Vagina (tissue), 2 donors: ENCODE results near the gene PCDHGA3. TPM values are rescaled to one million over a fixed set of nuclear protein-coding genes. Genes with fewer than 3 reads are reported as not detected.
"Not testable (repeated sequence)": the region's sequence is repeated elsewhere in the genome, so short reads cannot be mapped to it uniquely, and the experiment has no call there.

ENCODE experiments used
- DNase-seq, 2 donors: peaks; one replicate each; pipeline ENCODE4 v3.0.0-alpha.2; 2017; ENCODE audit errors: extremely low spot score in 2 of 2
- H3K27ac ChIP-seq: fragments of 200-600 bp; sonication (generic); one replicate; pipeline ENCODE4 v1.5.1; 2019
- H3K27me3 ChIP-seq: fragments of 200-600 bp; sonication (generic); one replicate; pipeline ENCODE4 v1.5.1; 2019
- H3K36me3 ChIP-seq, 2 donors: fragments of 200-600 bp; sonication (generic); one replicate each; pipeline ENCODE4 v1.5.1; 2017 to 2019
- H3K4me1 ChIP-seq: fragments of 200-600 bp; sonication (generic); one replicate; pipeline ENCODE4 v1.5.1; 2019
- H3K4me3 ChIP-seq, 2 donors: fragments of 200-600 bp; sonication (generic); 1 replicate in 1 of 2; 2 replicates in 1 of 2; pipeline ENCODE4 v1.5.1; 2016 to 2019
- H3K9me3 ChIP-seq: fragments of 200-600 bp; sonication (generic); one replicate; pipeline ENCODE4 v1.5.1; 2019
- POLR2A ChIP-seq, 2 donors: fragments of 450-650 bp; IDR thresholded peaks; one replicate each; pipeline ENCODE4 v1.6.1; 2017; ENCODE audit warnings: antibody characterized with exemption in 2 of 2, mild to moderate bottlenecking in 2 of 2, moderate library complexity in 2 of 2
- POLR2AphosphoS5 ChIP-seq, 2 donors: sonication (generic); formaldehyde crosslinking; IDR thresholded peaks; one replicate each; pipeline ENCODE4 v1.9.0; 2017; ENCODE audit warnings: antibody characterized with exemption in 2 of 2, mild to moderate bottlenecking in 2 of 2, low read depth in 1 of 2; ENCODE audit not compliant: insufficient read depth in 1 of 2
- intact Hi-C: fragments of 100-400 bp; cut with DNase I; formaldehyde crosslinking; loops from one replicate; pipeline ENCODE4 v1.15.1; 2023
- total RNA-seq: library from RNA; depleted of rRNA; stranded (reverse); fragments of >200 nt; gene quantifications from one replicate; pipeline ENCODE4 v1.2.3, GENCODE V29; 2016
- TF ChIP-seq, protein P1 (sequence below), 3 experiments: fragments of 450-650 bp in 2 of 3; fragments of 200-600 bp in 1 of 3; sonication (generic) in 1 of 3; IDR thresholded peaks; one replicate each; pipeline ENCODE4 v1.5.1; 2017 to 2019; ENCODE audit warnings: antibody characterized with exemption in 3 of 3, mild to moderate bottlenecking in 2 of 3, moderate library complexity in 2 of 3

Gene PCDHGA3
- total RNA-seq, 1 donor from 2014 or later = 3.4 TPM

DNA sequence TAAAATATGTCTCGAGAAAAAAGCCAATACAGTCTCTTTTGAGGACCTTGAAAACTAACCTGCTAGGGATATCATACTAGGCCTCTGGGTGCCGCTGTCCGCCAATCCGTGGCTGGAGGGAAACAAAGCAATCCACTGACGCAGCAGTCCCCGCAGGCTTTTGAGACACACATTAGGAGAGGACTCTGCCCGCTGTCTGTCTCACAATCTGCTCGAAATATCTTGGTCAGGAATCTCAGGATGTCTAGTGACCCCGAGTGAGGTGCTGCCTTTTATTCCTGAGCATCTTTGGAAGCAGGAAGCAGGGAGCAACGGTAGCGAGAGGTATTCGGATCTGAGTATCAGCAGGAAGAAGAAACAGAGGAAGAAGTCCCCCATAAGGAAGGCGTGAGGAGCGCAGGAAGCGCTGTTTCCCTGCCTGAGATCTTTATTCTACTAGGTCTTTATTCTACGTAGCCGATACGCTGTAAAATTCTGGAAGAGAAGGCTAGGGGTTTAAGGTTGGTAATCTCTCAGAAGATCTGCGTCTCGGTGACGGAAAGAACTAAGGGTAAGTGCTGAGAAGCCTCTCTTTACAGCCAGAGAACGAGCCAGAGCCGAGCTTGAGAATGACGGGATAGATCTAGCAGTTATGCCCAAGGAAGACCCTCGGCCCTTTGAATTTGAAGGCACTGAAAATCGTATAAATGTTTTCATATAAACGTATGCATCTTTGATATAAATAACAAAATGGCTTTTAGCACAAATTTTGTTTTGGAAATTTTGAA lies 17.4 kb upstream of the PCDHGA3 start:
- DNase-seq = no peak

DNA sequence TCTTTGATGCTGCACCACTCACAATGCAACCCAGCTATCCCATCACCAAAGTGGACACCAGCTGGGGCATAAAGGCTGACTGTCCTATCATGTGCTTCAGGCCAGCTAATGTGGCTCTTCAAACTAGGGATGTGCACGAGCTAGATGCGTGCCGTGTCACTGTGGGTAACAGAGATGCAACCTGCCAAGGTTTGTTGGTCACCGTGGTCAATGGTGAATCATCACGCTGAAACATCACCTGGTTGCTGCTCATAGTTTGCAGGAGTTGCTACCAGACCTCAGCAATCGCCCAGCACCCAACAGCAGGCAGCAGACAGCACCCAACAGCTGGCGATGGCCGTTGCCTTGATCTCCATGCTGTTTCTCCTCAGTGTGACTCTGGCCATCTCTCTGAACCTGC lies 15.4 kb upstream of the PCDHGA3 start:
- intact Hi-C loops = no loop called here
- no peaks in the 10 kb centered on the region for H3K36me3 ChIP-seq
- no peak for TF ChIP-seq POLR2A (IDR thresholded peaks at IDR 0.05)
- TF ChIP-seq, protein P1, sequence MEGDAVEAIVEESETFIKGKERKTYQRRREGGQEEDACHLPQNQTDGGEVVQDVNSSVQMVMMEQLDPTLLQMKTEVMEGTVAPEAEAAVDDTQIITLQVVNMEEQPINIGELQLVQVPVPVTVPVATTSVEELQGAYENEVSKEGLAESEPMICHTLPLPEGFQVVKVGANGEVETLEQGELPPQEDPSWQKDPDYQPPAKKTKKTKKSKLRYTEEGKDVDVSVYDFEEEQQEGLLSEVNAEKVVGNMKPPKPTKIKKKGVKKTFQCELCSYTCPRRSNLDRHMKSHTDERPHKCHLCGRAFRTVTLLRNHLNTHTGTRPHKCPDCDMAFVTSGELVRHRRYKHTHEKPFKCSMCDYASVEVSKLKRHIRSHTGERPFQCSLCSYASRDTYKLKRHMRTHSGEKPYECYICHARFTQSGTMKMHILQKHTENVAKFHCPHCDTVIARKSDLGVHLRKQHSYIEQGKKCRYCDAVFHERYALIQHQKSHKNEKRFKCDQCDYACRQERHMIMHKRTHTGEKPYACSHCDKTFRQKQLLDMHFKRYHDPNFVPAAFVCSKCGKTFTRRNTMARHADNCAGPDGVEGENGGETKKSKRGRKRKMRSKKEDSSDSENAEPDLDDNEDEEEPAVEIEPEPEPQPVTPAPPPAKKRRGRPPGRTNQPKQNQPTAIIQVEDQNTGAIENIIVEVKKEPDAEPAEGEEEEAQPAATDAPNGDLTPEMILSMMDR (IDR thresholded peaks at IDR 0.05) = no peak
- TF ChIP-seq POLR2AphosphoS5 (IDR thresholded peaks at IDR 0.05; ENCODE audit: insufficient read depth in 1 of 2, low read depth in 1 of 2) = no peak
- no peak overlapping the region for H3K27ac ChIP-seq
- H3K4me3 ChIP-seq = no peak overlapping the region
- no peaks in the 10 kb centered on the region for H3K27me3 ChIP-seq
- DNase-seq = no peak
- H3K4me1 ChIP-seq = no peaks in the 10 kb centered on the region
- peaks cover 27% of the 10 kb centered on the region for H3K9me3 ChIP-seq

More for the DNA sequence above, 17.4 kb upstream of the PCDHGA3 start:
- Histone ChIP-seq H3K4me1 (no peaks in the 10 kb centered on the region), H3K9me3 (peaks cover 15% of the 10 kb centered on the region), H3K27ac (no peak overlapping the region), H3K4me3 (peak overlapping the region; percentile 21 to 29), H3K27me3 (no peaks in the 10 kb centered on the region), H3K36me3 (no peaks in the 10 kb centered on the region)
- intact Hi-C loops = no loop called here
- TF ChIP-seq POLR2AphosphoS5 (IDR thresholded peaks at IDR 0.05; ENCODE audit: insufficient read depth in 1 of 2, low read depth in 1 of 2) (no peak), POLR2A (IDR thresholded peaks at IDR 0.05) (no peak)
- TF ChIP-seq, protein P1 (IDR thresholded peaks at IDR 0.05) = peak in 1 of 3 experiments; percentile 17

DNA sequence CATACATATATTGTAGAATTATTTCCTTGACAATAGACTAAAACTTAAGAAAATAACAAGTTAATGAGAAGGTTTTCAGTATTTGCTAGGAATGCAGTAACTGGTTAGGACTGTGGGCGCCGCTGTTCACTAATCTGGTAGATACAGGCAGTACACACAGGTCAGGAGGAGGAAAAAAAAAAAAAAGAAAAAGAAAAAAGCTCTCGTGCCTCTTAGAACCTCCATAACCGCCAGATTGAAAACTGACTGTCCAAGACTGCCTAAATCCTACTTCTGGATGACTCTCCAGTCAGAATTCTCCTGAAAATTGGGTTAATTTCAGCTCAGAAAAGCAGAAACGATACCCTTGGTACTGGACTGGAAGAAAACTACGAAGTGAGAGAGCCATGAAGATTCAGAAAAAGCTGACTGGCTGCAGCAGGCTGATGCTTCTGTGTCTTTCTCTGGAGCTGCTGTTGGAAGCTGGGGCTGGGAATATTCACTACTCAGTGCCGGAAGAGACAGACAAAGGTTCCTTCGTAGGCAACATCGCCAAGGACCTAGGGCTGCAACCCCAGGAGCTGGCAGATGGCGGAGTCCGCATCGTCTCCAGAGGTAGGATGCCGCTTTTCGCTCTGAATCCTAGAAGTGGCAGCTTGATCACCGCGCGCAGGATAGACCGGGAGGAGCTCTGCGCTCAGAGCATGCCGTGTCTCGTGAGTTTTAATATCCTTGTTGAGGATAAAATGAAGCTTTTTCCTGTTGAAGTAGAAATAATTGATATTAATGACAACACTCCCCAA lies 13.1 kb upstream of the PCDHGA3 start, which contains the start of gene PCDHGA1:
PCDHGA1 (plus strand) TSS at position 216 of the 782 bp plus-strand sequence.
- Histone ChIP-seq H3K36me3 (no peaks in the 10 kb centered on the region), H3K27ac (no peak within 1 kb of the TSS), H3K4me3 (no peak within 1 kb of the TSS), H3K9me3 (peaks cover 27% of the 10 kb centered on the region), H3K4me1 (no peaks in the 10 kb centered on the region), H3K27me3 (no peaks in the 10 kb centered on the region)
- DNase-seq = no peak
- intact Hi-C loops = no loop called here
- TF ChIP-seq POLR2AphosphoS5 (IDR thresholded peaks at IDR 0.05; ENCODE audit: insufficient read depth in 1 of 2, low read depth in 1 of 2) = no peak
- TF ChIP-seq, protein P1 (IDR thresholded peaks at IDR 0.05) = no peak
- no peak for TF ChIP-seq POLR2A (IDR thresholded peaks at IDR 0.05)

DNA sequence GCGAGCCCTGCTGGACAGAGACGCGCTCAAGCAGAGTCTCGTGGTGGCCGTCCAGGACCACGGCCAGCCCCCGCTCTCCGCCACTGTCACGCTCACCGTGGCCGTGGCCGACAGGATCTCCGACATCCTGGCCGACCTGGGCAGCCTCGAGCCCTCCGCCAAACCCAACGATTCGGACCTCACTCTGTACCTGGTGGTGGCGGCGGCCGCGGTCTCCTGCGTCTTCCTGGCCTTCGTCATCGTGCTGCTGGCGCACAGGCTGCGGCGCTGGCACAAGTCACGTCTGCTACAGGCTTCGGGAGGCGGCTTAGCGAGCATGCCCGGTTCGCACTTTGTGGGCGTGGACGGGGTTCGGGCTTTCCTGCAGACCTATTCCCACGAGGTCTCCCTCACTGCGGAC lies 11.1 kb upstream of the PCDHGA3 start:
- H3K36me3 ChIP-seq, DNase-seq, H3K27ac ChIP-seq, intact Hi-C loops, H3K4me3 ChIP-seq, H3K4me1 ChIP-seq, H3K27me3 ChIP-seq: not testable (repeated sequence)
- peaks cover 27% of the 10 kb centered on the region for H3K9me3 ChIP-seq

DNA sequence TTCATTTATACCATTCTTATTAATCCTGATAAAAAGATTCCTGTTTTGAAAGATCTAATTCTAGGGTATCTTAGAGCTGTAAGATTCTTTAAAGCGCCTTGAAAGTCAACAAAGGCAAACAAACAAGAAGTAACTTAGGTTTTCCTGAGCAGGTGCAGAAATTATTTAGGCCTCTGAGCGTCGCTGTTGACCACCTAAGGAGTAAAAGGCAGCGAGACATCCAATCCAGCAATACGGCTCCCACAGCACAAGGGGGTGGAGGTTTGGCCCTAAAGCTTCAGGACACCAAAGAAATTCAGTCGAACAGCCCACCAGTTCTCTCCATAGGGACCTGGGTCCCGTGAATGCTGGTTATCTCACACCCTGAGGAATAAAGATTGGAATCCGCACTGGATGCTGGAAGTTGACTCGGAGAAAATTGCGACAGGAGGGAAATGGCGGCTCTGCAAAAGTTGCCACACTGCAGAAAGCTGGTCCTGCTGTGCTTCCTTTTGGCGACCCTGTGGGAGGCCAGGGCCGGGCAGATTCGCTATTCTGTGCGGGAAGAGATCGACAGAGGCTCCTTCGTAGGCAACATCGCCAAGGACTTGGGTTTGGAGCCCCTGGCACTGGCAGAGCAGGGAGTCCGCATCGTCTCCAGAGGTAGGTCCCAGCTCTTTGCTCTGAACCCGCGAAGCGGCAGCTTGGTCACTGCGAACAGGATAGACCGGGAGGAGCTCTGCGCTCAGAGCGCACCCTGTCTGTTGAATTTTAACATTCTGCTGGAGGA lies 4.9 kb upstream of the PCDHGA3 start, which contains the start of gene PCDHGA2:
PCDHGA2 (plus strand) TSS at position 223 of the 769 bp plus-strand sequence.
- Histone ChIP-seq H3K4me1 (no peaks in the 10 kb centered on the region), H3K4me3 (peak within 1 kb of the TSS; percentile 8 to 24), H3K36me3 (no peaks in the 10 kb centered on the region), H3K27ac (no peak within 1 kb of the TSS), H3K9me3 (peaks cover 11% of the 10 kb centered on the region), H3K27me3 (no peaks in the 10 kb centered on the region)
- DNase-seq = no peak
- TF ChIP-seq POLR2A (IDR thresholded peaks at IDR 0.05) (no peak), POLR2AphosphoS5 (IDR thresholded peaks at IDR 0.05; ENCODE audit: insufficient read depth in 1 of 2, low read depth in 1 of 2) (no peak)
- TF ChIP-seq, protein P1 (IDR thresholded peaks at IDR 0.05) = no peak
- intact Hi-C loops = no loop called here

DNA sequence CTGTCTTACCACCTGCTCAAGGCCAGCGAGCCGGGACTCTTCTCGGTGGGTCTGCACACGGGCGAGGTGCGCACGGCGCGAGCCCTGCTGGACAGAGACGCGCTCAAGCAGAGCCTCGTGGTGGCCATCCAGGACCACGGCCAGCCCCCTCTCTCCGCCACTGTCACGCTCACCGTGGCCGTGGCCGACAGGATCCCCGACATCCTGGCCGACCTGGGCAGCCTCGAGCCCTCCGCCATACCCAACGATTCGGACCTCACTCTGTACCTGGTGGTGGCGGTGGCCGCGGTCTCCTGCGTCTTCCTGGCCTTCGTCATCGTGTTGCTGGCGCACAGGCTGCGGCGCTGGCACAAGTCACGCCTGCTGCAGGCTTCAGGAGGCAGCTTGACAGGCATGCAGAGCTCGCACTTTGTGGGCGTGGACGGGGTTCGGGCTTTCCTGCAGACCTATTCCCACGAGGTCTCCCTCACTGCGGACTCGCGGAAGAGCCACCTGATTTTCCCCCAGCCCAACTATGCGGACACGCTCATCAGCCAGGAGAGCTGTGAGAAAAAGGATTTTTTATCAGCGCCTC lies 2.8 kb upstream of the PCDHGA3 start:
- intact Hi-C loops, H3K4me1 ChIP-seq, H3K27ac ChIP-seq, DNase-seq, H3K4me3 ChIP-seq, H3K27me3 ChIP-seq, H3K36me3 ChIP-seq: not testable (repeated sequence)
- H3K9me3 ChIP-seq = peaks cover 26% of the 10 kb centered on the region
